Cardiac fibroblast (primary cell): Measurements from ENCODE around the gene MRPL21.

Experiments used
- DNase-seq, 2 donors: peaks; one replicate each; pipeline versions ENCODE4 v3.0.0 to v3.0.0-alpha.2; 2010; ENCODE audit warnings: low read depth in 2 of 2
- H3K4me3 ChIP-seq, 2 donors: replicated peaks in 1 of 2; 1 replicate in 1 of 2; 2 replicates in 1 of 2; pipeline ENCODE4 v1.5.1; 2011; ENCODE audit warnings: low read depth in 2 of 2, low read length in 2 of 2, mild to moderate bottlenecking in 2 of 2, moderate library complexity in 1 of 2
- CTCF ChIP-seq: IDR thresholded peaks from one replicate; pipeline ENCODE4 v1.5.1; 2011; ENCODE audit warnings: low read depth, mild to moderate bottlenecking, low read length, inconsistent platforms

Gene MRPL21

GRCh38 chr11:68946416-68947090 is 42.9 kb upstream of the MRPL21 start:
- DNase-seq, result peak; percentile 84 to 93
- TF ChIP-seq CTCF, result no peak
- no peak overlapping the region for H3K4me3 ChIP-seq

GRCh38 chr11:68942751-68943271 is 39.2 kb upstream of the MRPL21 start:
- DNase-seq, result peak in 1 of 2 donors; percentile 12
- no peak overlapping the region for H3K4me3 ChIP-seq
- no peak for TF ChIP-seq CTCF

GRCh38 chr11:68942095-68942620 is 38.5 kb upstream of the MRPL21 start:
- no peak for DNase-seq
- no peak for TF ChIP-seq CTCF
- H3K4me3 ChIP-seq, result no peak overlapping the region

- no peak for TF ChIP-seq CTCF
- H3K4me3 ChIP-seq, result no peak overlapping the region
- no peak for DNase-seq
These were observed 37.9 kb upstream of the MRPL21 start for GRCh38 chr11:68941324-68942094.

- no peak for TF ChIP-seq CTCF
- H3K4me3 ChIP-seq, result no peak overlapping the region
- no peak for DNase-seq
These were observed 37.2 kb upstream of the MRPL21 start for GRCh38 chr11:68940651-68941323.

- no peak overlapping the region for H3K4me3 ChIP-seq
- no peak for DNase-seq
- no peak for TF ChIP-seq CTCF
These were observed 36.2 kb upstream of the MRPL21 start for GRCh38 chr11:68939583-68940555.
